Activated CD4-positive, alpha-beta T cell treated with anti-CD3 and anti-CD28 coated beads, Interleukin-2, amount 50 U/mL, for 24 hours (primary cell): ENCODE measurements around the gene CRYGN.

Source experiments
- DNase-seq, 2 donors: peaks; one replicate each; pipeline ENCODE4 v3.0.0-alpha.2; 2020; ENCODE audit warnings: low read depth in 1 of 2, low spot score in 1 of 2

Gene CRYGN

DNA sequence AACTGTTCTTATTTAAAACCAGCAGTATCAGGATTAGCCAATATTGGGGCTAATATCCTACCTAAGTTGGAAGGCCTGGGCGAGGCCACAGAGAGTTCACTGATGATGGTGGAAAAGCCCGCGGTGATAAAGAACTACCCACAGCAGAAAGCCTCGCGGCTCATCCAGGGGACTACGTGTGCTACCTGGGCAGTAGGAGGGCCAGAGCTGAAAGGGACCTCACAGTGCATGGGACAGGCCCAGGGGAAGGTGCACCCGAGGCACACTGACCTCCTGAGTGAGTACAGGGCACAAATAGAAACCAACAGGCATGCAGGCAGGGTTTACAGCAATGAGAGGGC lies 31.5 kb downstream of the CRYGN start:
- DNase-seq, result no peak

DNA sequence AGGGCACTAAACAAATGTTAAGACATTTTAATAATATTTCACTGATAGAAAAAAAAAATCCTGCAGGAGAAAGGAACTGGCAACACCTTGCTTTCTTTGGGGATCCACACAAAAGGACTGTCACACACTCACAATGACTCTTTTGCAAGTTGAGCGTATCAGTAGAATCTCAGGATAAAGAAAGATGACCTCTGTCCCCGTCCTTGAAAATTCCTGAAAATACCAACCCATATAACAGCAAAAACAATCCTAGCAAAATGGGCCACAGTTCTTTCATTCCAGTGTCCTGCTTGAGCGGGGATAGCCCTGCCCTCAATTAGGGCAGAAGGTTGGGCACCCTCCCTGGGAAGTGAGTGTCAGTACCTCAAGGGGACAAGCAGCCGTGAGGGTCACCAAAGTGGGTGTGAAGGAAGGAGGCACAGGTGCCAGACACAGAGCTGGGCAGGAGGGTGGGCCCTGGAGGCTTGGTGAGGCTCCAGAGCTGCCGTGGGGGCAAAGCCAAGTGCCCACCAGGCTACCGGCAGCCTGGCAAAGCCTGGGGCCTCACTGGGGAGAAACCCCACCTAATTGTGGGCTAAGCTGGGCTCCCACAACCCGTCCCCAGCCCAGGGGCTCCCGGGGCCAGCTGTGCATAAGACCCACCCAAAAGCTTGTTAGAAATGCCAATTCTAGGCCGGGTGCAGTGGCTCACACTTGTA lies 32.9 kb downstream of the CRYGN start:
- no peak for DNase-seq

DNA sequence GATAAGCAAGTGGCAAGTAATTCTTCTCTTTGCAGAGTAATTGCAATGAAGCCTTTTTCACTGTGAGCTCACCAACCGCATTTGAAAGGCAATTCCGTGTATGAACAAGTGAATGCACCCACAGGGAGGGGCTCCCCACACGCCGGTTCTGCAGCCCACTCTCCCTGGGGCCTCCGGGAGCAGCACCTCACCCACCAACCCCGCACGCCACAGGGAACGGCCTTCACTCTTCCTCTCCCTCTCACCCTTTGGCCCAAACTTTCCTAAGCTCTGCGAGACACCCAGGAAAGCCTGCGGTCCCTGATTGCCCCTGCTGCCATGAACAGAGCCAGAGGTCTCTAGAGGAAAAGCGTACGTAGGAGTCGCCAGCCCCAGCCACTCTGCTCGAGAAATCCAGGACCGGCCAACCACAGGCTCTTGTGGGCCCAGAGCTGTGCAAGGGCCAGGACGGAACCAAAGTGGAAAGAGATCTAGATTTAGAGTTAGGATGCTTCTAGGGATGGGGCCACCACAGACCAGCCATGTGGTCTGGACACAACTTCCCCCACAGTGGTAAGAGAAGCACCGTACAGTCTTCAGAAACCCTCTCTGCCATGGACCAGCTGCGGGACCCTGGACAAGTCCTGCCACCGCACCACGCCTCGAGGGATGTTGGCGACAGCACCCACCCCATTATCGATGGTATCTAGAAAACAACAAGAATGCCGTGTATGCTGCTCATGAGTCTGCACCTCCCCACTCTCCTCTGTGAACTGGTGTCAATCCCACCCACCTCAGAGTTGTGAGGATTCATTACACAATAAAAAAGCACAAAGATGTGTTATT lies 33.7 kb downstream of the CRYGN start:
- no peak for DNase-seq

DNA sequence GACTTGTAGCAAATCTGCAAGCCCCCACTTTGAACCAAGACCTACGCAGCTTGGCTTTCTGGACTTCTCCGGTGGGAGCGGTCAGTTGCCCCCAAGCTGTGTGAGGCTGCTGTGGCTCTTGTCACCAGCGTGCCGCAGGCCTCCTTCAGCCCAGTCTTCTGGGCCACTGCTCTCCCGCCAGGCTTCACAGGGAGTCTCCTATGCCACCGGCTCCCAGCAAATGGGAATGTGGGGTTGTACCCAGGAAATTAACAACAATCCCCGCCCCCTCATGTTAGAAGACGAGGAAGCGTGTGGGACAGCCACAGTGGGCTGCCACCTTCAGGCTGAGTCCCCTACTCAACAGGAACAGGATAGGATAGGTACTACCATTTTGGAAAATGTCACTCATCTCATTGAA lies 34.4 kb downstream of the CRYGN start:
- DNase-seq, result no peak

DNA sequence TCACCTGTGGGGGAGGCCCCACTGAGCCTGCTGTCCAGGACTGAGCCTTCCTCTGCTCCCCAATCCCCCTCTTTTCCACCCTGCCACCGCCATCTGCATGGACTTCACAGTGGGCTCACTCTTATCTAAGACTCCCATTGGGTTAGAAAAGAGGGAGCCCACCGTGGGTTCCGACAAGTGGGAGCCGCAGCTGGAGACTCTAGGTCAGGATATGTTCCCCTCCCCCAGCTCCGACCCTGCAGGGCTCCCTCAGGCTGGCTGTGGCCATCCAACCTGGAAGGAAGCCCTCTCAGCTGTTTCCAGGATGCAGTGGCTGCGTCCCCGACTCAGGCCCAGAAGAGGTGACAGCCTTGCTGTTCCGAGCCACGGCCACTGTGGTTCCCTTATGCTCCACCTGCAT lies 34.9 kb downstream of the CRYGN start:
- no peak for DNase-seq

DNA sequence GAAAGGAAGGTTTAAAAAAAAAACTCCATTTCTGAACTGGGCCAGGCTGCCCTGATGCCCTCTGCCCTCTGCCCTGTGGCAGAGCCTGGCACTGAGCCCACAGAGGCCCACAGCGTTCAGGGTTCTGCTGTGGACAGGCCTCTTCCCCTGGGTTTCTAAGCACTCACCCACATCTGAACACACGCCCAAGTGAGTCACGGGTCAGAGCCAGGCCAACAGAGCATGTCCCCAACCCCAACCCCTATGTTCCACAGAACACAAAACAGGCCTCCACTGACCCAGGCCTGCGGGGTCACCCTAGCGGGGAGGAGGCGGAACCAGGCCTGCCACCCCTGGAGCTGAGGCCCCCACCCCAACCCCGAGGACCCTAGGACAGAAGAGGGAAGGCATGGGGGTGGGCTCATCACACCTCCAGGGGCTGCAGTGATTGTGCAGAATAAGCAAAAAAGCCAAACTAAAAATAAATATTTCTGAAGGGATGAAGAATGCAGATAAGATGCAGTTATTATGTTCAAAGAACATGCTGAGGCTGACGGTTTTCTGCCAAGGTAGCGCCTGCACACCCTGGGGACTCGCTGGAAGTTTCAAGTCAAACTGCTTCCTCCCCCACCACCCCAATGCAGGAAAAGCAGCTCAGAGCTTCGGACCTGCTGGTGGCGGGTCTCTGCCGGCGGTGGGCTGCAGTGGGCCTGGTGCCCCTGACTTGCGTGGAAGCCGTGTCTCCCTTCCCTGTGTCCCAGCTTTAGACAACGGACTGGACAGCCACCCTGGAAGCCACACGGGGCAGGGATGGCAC lies 35.5 kb downstream of the CRYGN start:
- no peak for DNase-seq

DNA sequence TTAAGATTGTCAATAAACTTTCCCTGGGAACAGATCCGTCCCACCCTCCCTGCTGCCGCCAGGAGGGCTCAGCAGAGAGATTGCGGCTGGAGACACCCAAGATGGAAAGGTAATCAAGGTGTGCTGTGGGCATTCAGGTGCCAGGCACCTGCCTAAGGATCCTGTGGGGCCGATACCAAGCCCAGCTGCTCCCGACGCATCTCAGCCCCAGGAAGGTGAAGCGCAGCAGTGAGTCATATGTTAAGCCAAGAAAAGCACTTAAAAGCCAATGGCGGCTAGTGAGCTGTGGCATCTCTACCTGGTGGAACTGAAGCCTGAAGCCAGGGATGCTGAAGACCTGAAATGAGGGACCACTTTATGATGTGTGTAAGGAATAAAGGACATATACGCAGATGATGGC lies 36.2 kb downstream of the CRYGN start:
- no peak for DNase-seq

DNA sequence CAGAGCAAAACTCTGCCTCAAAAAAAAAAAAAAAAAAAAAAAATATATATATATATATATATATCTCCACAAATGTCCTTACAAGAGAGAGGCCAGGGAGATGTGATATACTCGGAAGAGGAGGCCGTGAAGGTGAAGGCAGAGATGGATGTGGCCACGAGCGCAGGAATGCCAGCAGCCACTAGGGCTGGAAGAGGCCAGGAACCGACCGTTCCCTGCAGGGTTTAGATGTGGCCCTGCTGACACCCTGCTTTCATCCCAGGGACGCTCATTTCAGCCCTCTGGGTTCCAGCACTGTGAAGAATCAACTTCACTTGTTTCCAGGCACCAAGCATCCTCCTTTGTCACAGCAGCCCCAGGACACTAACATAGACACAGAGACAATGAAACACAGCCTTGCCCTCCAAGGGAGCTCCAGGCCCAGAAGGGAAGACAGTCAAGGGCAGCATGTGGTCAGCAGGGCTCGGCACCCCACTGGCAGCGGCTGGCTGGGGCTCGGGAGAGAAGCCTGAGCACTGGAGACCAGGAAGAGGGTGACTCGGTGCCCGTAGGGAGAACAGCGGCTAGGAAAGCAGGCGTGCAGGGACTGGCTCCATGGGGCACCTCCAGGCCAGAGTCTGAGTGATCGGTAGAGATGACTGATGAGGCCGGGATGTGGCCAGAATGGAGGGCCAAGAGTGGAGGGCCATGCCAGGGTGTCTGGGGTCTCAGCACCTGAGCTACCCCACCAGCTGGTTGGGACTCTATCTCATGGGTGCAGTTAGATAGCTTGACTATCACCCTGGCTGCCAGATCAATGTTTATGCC lies 37.7 kb downstream of the CRYGN start:
- no peak for DNase-seq

DNA sequence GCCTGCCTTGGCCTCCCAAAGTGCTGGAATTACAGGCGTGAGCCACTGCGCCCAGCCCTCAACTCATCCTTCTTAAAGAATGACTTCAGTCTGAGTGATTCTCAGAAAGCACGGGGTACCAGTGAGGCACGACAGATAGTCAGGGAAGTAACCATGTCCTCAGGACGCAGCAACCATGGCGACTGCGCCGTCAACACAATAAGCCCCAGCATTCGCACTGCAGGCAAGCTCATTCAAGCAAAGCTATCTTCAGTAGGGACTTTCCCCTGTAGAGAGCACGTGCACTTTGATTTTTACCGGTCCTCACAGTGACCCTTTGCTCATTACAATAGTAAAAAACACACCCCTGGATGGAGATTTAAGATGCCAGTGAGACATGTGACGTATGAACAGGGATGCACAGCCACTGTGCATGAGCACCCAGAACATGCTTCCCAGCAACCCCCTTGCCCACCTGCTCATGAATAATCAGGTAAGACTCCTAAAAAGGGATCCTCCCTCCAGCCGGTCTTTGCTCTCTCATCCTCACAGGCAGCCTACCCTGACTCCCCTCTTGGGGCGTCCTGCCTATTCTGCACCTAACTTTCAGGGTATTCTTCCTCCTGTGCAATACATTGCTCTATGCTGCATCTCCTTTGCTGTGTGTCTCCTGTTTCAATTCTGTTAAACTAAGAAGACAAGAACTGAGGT lies 39.2 kb downstream of the CRYGN start:
- no peak for DNase-seq

DNA sequence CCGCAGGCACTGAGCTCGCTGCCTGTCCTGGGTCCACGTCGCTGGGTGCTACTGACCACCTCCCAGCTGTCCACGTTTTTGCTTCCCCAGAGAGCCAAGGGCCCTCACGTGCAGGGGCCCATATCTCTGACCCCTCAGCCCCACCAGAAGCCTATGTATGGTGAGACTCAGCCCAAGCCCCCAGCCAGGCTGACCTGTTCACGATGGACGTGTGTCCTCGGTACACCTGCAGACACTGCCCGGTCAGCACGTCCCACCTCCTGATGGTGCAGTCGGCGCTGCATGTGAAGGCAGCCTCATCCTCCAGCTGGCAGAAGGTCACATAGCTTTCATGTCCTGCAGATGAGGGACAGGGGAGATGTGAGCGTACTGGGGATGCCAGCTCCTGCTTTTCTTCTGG lies 40.0 kb downstream of the CRYGN start:
- no peak for DNase-seq

DNA sequence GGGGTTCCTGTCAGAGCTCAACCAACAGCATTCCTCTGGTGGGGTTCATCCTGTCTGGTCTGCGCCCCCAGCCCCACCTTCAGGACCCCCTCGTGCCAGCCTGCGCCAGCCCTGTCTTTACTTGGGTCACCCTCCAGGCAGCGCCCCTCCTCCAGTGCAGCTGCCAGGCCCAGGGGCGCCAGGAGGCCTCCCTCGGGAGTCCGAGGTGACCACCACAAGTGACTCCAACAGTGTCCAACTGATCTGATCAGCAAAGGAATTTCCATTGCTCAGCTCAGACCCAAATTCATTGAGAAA lies 40.7 kb downstream of the CRYGN start:
- DNase-seq, result no peak

DNA sequence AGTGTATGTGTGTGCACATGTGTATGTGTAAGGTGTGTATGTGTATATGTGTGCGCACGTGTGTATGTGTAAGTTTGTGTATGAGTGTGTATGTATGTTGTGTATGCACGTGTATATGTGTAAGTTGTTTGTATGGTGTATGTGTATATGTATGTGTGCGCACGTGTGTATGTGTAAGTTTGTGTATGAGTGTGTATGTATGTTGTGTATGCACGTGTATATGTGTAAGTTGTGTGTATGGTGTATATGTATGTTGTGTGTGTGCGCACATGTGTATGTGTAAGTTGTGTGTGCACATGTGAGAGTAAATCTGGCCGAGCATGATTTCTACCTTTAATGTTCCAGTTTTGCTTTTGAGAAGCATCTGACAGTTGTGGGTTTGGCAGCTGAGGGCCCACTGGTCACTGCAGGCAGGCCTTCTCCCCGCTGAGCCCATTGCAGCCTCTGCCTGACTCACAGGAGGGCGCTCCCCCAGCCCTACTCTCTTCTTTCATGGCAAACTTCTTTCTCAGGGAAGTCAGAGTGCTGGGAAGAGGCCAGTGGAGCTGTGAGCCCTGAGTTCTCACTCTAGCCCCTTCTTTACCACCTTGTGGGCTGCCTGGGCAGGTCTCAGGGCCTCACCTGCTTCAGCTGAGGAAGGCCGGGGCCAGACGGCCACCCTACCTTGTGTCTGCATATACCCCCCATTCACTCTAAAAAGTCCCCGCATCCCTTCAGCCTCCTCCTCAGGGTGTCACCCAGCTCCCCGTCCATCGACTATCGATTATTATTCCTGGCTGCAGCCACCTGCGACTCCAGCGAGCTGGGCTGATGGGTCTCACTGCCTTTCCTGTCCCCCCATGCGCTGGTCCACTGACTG lies 41.3 kb downstream of the CRYGN start:
- DNase-seq, result no peak

DNA sequence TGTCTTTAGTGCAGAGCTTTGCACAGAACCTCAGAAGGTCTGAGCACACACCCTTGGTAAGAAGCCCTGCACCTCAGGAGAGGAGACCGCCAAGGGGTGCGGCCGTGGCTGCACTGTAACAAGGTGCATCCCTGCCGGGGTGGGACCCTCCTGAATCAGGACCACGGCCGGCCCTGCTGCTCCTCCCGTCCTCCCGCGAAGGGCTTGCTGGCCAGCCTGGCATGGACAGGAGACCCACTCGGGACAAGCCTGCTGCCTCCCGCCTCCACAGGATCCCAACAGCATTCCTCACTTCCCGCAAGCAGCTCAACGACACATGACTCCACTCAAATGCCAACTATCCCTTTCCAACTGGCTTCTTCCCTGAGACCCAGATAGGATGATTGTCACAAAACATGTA lies 42.9 kb downstream of the CRYGN start:
- DNase-seq, result no peak

DNA sequence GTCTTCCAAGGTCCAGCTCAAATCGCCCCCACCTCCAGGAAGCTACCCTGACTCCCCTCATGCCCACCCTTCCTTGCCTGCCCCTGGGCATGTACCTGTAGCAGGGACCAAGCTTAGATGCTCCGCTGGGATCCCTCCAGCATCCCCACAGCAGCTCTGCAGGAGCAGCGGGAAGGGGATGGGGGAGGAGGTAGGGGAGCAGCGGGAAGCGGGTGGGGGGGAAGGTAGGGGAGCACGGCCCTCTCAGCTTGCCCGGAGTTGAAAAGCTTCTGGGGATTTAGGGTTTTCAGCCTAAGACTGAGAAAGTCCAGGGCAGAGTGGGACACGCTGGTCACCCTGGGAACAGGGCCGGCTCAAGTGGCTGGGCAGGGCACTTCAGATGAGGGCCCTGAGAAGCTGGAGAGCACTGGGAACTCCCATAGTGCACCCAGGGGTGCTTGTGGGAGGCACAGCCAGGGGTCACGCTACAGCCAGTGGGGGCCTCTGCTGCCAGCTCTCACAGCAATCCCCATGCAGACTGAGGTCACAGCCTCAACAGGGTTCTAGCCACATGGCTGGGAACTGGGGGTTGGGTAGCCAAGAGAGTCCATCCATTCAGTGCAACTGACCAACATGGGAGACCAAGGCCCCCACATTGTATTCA lies 43.5 kb downstream of the CRYGN start:
- DNase-seq, result no peak

DNA sequence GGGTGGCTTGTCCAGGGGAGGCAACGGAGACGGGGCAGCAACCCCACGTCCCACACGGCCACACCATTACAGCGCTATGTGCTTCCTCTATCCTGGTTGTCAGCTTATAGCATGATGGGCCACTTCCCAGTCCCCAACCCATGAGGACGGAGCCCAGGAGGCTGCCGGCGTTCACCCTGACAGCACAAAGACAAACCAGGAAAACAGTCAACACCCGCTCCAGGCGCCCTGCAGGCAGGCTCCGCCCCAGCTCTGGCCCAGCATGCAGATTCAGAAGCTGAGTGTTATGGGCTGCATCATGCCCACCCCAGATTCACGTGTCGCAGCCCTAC lies 44.9 kb downstream of the CRYGN start:
- no peak for DNase-seq

DNA sequence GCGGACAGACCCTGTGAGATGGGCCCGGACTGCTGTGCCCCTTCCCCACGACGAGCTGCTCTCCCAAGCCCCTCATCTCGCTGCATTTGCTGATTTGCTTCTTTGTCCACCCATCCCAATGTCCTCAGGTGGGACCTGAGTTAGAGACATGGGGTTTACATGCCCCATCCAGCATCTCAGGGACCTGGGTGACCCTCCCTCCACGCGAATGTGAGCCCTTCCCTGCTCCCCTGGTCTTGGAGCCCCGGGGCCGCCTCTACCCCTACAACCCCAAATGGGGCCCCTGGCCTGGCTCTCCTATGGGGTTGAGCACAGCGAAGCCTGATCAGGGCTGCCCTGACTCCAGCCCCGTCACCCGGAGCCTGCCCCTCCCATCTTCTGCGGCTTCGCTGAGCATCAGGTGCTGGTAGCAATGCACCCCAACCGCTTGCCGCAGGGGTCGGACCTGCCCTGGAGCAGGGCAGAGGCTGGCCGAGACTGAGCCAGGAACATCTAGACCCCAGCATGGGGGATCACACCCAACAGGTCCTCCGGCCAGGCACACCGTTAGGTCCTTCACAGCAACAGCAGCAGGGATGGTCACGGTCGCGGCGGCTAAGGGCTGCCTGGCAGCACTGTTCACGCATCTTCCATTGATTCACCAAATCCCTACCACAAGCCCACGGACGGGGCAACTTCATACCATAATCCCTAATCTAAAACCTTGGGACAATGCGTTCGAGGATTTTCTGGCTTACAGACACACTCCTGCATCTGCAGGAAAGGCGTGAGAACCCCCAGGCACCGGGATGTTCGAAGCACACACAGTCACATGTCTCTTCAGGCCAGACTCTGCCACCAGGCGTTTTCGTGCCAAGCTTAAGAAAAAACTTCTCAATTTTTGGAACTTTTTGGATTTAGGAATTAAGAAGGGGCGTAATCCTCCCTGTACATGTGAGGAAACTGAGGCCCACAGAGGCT lies 45.6 kb downstream of the CRYGN start:
- DNase-seq, result no peak

DNA sequence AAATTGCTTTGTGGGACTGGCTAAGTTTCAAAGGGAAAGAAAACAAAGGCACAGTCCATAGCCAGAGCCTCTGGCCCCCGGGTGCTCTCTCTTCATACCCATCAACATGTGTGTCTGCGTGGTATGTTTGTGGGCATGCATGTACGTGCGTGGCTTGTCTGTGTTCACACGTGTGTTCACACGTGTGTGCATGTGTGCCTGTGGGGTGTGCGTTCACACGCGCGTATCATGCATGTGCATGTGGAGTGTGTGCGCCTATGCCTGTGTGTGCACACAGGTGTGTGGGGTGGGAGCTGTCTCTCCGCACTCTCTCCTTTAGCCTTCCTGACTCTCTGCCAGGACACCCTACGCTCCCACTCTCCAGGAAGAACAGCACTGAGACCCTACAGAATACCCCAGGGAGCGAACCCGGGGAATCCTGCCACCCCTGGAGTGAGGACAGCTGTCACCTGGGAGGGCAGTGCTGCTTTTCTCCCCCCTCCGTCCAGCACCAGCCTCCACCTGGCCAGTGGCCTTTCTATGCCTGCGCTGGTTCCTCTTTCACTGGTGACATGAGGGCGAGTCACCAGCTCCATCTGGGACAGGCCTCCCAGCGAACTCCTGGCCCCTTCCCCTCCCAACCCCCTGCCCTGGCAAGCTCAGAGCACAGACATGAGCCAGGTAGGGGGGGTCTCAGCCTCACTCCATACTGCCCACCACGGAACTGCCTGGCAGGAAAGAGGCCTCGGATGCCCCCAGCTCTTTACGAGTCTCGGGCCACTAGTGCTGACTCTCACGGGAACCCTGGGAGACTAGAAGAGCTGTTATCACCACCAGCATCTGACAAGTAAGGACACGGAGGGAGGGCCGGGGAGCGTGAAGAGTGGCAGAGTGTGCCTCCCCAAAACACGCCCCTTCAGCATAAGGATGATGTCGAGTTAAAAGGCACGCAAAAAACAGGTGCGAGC lies 46.6 kb downstream of the CRYGN start:
- no peak for DNase-seq
